Stimulated activated CD4-positive, alpha-beta T cell treated with anti-CD3 and anti-CD28 coated beads, Interleukin-15, amount 100 ng/mL, for 1 hour (primary cell): Measurements from ENCODE around the gene GSAP.
A peak's percentile ranks its signal among the peaks of the same experiment; 100 is the strongest.
"Not testable (repeated sequence)": the region's sequence is repeated elsewhere in the genome, so short reads cannot be mapped to it uniquely, and the experiment has no call there.

Experiments
- DNase-seq, 2 donors: peaks; one replicate each; pipeline ENCODE4 v3.0.0-alpha.2; 2020; ENCODE audit warnings: low read depth in 1 of 2, low spot score in 1 of 2

GSAP gene

GRCh38 chr7:77360969-77361368 lies 55.2 kb downstream of the GSAP start:
- no peak for DNase-seq

DNA sequence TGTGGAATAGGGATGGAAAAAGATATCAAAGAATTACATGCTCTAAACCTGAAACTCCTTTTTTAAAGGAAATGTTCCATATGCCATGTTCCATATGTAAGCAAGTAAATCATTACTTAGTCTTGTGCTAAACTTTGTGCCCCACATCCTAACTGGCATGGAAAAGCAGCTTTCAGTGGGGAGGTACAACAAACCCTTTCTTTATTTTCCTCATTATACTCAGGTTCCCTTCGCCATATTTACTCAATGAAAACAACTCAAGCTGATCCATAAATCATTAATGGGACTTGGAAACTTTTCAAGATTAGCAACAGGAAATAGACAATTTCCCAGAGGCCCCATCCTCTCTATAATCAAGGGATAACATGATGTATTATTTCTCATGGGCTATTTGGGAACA lies 56.0 kb downstream of the GSAP start:
- DNase-seq: no peak

GRCh38 chr7:77359599-77359998 lies 56.5 kb downstream of the GSAP start:
- no peak for DNase-seq

DNA sequence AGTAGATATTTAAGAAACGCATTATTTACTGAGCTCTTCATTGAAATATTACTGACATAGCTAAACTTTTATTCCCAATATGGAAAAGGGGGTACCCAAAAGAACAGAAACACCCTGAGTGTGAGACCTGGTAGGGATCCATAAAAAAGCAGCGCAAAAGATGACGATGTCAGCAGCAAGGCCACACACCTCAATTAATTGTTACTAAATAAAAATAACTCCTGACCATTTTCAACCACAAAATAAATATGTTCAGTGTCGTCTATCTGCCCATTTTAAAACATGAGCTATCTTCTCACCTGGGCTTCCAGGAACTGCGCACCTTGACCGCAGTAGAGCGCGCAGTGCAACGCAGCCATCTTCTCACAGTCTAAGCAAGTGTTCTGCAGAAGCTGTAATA lies 61.2 kb downstream of the GSAP start:
- no peak for DNase-seq

- no peak for DNase-seq
Measured at GRCh38 chr7:77354484-77354883, 61.7 kb downstream of the GSAP start.

- DNase-seq: no peak
Measured at GRCh38 chr7:77353911-77354310, 62.2 kb downstream of the GSAP start.

- DNase-seq: no peak
Measured at GRCh38 chr7:77353407-77353721, 62.8 kb downstream of the GSAP start.

DNA sequence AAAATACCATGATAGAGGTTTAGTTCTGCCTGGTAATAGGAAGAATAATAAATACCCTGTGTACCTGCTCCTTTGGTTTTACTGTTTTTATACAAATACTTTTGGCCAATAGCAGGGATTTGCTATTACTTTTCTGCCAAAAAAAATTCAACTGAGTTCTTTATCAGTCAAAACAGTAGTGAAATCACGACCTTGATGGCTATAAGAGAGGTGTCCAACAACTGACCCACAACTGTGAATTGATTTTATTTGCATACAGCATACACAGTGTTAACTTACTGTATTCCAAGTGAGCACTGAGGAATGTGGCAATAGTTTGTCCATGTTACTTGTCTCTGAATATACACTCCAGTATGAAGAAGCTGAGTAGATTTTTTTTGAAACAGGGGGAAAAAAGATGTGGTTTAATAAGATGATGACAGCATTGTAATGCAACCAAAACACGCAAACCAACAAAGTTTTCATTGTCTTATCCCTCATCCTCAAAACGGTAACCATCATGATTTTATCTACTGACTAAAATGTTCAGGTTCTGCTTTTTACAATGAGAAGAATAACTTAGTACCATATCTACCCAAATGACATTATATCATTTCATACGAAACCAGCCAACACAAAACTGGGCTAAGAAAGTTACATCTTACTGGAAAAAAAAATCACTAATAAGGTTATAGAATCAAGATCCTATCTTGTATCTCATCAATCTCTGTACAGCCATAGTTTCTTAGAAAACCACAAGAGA lies 63.3 kb downstream of the GSAP start:
- DNase-seq: no peak

DNA sequence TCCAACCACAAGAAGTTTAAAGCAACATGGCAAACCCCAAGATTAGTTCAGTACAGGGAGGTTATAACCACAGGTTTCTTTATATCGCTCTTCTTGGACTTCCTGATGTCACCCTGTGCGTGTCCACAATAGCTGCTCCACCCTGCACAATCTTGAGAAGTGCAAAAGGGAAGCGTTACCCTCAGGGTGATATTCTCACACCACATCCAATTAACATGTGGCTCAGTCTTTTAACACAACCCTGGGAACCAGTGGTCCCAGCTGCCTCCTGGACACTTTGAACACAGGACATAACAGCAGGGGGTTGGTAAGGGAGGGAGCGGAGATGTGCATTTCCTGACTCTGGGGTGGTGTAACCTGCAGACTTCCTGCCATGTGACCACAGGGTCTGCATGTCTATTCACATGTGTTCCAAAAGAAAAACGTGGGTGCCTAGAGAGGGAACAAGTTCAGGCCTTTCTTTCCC lies 64.6 kb downstream of the GSAP start:
- peak; percentile 20 to 28 for DNase-seq

GRCh38 chr7:77349141-77349540 lies 67.0 kb downstream of the GSAP start:
- no peak for DNase-seq

DNA sequence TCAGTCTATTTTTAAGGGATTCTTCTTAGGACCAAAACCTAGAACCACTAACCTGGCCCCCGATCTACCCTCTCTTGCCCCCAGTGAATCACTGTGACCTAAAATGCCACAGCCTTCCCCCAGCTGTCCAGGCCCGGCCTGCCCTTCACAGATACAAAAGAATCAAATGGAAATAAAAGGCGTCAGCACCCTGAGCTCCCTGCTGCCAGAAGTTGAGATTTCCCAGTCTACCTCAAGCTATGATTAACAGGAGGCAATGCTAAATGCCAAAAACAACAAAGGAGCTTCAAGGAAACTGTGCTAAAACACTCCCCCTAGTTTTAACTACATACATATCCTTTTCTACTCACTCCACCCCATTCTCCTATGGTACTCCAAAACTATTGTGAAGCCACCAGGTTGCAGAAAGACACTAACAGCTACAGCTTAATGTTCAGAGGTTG lies 67.8 kb downstream of the GSAP start:
- no peak for DNase-seq

- DNase-seq: no peak
Measured at GRCh38 chr7:77346441-77346840, 69.7 kb downstream of the GSAP start.

DNA sequence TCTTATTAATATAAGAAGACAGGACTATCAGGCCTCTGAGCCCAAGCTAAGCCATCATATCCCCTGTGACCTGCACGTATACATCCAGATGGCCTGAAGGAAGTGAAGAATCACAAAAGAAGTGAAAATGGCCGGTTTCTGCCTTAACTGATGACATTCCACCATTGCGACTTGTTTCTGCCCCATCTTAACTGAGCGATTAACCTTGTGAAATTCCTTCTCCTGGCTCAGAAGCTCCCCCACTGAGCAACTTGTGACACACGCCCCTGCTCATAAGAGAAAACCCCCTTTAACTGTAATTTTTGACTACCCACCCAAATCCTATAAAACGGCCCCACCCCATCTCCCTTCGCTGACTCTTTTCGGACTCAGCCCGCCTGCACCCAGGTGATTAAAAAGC lies 70.7 kb downstream of the GSAP start:
- not testable (repeated sequence) for DNase-seq

- DNase-seq: no peak
Measured at GRCh38 chr7:77339726-77340125, 76.4 kb downstream of the GSAP start.

GRCh38 chr7:77338883-77339629 lies 77.1 kb downstream of the GSAP start:
- no peak for DNase-seq

DNA sequence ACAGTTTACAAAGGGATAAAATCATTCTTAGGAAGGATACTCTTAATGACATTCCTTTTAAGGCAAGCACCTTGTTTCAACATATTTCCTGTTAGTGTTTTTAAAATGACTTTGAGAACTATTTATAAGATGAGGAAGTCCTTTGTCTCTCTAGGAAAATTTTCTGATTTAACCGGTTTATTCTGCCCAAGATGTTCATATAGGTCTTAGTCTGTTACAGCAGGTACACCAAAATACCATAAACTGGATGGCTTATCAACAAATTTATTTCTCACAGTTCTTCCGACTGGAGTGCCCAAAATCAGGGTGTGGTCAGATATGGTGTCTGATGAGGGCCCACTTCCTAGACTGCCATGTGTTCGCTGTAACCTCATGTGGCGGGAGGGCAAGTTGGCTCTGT lies 77.9 kb downstream of the GSAP start:
- no peak for DNase-seq

- DNase-seq: no peak
Measured at GRCh38 chr7:77337456-77337990, 78.6 kb downstream of the GSAP start.

GRCh38 chr7:77335581-77335980 lies 80.6 kb downstream of the GSAP start:
- DNase-seq: no peak

DNA sequence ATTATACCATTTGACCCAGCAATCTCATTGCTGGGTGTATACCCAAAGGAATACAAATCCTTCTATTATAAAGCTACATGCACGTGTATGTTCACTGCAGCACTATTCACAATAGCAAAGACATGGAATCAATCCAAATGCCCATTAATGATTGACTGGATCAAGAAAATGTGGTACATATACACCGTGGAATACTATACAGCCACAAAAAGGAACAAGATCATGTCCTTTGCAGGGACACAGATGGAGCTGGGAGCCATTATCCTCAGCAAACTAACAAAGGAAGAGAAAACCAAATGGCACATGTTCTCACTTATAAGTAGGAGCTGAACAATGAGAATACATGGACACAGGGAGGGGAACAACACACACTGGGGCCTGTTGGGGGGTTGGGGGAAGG lies 82.1 kb downstream of the GSAP start:
- not testable (repeated sequence) for DNase-seq

DNA sequence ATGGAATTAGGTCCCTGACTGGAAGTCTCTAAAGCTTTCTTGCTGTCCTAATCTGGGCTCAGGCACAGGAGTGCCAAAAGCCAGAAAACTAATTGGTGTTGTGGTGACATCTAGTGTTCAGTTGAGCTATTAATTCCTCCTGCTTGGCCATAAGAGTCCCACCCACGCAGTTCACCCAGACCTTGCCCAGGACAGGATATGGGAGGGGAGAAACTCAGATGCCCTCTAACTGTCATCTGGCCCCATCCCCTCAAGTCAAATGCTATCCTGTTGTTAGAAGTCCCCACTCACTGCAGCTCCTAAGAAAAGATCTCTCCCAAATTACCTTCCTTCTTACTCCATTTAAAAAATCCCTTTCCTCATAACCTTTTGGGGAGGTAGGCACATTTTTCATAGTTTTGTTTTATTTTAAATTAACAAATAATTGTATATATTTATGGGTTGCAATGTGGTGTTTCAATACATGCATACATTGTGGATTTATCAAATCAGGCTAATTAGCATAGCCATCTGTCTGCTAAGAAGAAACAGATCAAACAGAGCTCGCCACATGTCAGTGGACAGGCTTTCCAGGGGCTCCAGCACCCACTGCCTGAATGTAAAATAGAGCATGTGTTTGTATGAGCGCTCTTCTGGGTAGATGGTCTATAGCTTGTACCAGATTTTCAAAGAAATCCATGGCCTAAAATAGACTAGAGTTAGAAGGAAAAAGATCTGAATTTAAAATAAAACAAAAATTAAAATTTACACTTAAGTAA lies 84.0 kb downstream of the GSAP start:
- no peak for DNase-seq

DNA sequence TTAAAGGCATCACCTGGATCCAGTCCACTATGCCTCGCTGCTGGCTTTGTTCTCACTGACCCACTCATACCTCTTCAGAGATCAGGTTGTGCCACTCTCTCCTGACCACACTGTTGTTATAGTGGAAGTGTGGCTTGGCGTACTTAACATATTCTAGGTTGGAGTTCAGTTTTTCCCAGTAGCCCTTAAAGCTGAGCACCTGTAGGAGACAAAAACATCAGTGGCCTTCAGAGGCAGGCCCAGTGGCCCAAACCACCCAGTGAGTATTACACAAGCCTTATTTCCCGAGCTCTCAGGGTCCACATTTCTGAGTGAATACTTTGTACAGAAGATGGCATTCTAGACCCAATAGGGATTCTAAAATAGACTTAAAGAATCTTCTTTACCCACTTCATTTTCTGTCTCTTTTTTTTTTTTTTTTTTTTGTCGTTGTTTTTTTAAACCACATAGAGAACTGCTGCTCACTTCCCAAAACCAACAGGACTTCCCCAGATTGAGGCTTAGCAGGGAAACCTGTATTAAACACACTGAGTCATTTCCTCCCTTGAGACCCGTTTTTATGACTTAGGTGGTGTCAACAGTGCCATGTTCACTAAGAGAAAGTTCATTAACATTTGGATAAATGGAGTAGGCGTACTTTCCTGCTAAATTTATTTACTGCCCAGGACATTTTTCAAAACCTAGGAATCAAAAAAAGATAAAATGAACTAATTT lies 85.8 kb downstream of the GSAP start:
- no peak for DNase-seq
